Stimulated activated CD4-positive, alpha-beta T cell treated with anti-CD3 and anti-CD28 coated beads, Interleukin-4, amount 100 ng/mL, for 48 hours (primary cell): Measurements from ENCODE around the gene INHA.

Source experiments
- DNase-seq, 2 donors: peaks; one replicate each; pipeline ENCODE4 v3.0.0-alpha.2; 2020; ENCODE audit warnings: low read depth in 2 of 2

INHA gene

DNA sequence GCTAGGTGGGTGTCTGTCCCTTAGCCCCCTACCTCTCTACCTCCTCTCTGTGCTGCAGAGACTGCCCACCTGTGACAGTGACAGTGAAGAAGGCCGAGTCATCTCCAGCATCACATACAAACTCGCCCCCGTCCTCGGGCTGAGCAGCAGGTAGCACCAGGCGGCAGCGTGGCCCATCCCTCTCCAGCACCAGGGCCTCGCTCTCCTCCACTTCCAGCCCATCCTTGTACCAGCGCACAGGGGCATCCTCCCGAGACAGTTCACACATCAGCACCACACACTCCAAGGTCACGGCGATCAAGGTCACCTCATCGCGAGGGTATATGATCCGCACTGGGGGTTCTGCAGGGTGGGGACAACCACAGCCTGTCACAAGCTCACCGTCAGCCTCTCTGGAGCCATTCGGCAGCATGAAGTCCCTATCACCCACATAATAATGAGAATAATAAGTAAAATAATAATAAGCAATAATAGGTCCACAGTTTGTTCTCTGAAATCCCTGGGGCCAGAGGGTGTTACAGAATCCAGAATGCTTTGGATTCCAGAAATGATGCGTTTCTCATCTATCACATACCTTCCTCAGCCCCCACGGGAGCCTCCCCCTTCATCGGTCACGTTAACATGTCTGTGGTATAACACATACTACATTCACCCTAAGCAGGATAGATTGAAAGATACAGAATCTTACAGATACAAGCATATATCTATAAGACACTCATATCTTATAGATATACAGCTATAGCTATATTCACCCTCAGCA lies 12.8 kb upstream of the INHA start:
- DNase-seq = no peak

DNA sequence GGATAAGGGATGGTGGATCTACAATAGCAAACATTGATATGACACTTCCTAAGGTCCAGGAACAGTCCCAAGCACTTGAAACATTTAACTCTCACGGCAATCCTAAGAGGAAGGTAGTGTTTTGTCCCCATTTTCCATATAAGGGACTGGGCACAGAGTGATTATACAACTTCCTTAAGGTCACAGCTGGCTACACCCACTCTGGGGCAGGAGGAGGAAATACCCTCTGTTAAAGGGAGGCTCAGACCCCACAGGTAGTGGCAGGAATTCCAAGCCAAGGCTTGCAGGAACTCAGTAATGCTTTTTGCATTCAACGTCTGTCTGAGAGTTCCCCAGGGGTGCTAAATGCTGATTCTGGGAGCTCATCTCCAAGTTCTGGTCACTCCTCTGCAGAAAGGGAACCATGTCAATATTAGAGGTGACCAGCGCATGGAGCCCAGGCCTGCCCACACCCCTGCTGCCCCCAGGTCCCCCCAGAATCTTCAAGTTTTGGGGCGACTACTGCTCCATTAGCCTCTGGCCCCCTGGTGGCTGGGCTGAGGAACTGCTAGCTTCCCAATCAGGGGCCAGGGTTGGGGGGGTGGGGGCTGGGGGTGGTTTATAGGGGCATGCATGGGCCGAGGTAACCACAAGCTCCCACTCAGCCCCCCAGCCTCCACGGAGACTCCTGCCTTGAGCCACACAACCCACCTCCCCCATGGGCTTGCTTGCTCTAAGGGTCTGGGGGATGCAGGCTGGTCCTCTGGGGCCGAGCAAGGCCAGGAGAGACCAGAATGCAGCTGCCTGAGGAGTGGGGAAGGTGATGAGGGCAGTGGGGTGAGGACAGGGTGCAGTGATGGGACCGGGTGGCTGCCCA lies 11.8 kb upstream of the INHA start:
- no peak for DNase-seq

DNA sequence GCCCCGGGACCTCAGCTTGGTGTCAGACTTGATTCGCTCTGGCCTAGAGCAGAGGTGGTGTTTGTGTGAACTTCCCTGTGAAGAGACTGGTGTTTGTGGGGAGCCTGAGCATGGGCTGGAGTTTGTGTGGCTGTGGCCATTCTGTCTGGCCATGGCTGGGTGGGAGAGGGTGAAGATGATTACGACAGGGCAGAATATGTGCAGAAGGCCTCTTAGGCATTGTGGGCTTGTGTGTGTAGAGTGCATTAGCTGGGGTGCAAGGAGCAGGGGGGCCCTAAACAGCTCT lies 11.3 kb upstream of the INHA start:
- no peak for DNase-seq

DNA sequence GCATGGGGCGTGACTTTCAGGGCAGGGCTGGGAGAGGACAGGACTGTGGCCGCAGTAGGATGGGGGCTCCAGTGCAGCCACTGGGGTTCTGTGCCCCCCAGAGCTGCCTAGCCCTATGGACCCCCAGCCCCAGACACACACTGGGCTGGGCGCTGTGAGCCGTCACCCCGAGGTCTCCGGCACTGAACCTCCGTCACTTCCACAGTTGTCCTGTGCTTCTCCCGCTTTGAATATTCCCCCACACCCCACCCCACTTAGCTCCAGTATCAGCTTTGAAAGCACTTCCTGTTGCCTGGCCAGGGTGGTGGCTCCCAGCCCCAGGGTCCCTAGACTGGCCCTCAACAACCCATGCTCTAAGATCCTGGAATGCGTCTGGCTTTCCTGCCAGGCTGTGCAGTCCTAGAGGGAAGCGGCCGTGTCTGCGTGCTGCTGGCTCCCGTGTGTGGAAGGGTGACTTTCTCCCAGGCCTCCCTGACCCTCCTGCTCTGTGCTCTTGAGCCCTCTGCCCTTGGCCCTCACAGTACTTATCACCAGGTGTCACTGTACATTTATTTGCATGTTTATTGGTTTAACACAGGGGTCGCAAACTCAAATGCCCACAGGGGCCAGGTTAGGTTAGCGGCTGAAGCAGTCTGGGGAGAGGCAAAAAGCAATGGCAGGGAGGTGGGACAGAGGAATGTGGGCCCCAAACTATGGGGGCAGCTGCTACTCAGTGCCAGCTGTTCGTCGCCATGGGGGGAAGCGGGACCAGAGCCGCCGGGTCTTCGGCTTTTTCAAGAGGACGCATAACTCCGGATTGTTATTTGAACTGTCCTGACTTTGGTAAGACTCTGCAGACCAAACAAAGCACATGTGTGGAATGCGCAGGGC lies 10.7 kb upstream of the INHA start:
- no peak for DNase-seq

DNA sequence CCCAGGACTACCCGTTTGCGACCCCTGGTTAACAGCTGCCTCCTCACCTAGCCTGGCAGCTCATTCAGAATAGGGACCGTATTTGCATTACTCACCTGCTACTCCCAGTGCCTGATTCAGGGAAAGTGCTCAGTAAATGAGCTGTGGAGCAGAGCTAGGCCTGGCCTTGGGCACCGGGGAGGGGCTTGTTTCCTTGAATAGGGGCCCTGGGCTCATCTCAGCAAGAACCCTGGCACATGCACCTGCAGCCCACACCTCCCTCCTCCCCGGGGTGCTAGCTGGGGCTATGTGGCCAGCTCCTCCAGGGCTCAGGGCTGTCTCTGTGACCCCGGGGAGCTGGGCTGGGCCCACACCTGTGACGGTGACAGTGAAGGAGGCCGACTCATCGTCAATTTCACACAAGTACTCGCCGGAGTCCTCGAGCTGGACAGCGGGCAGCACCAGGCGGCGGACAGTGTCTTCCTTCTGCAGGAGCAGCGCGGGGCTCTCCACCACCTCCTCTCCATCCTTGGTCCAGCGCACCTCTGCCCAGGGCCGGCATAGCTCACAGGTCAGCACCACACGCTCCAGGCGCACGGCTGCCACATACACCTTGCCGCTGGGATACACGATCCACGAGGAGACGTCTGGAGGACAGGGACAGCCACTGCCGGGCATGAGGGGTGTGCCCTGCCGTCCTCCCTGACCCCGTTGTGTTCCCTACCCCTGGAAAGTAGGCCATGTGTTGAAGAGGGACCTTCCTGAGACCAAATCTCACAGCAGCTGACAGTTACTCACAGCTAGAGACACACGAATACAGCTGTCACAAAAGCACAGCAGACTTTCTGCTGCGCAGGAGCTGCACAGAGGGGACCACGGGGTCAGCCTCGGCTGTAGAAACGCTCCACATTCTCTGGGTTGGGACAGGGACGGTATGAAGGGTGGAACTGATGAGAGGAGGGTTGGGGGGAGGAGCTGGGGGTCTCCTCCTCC lies 9.8 kb upstream of the INHA start:
- no peak for DNase-seq

DNA sequence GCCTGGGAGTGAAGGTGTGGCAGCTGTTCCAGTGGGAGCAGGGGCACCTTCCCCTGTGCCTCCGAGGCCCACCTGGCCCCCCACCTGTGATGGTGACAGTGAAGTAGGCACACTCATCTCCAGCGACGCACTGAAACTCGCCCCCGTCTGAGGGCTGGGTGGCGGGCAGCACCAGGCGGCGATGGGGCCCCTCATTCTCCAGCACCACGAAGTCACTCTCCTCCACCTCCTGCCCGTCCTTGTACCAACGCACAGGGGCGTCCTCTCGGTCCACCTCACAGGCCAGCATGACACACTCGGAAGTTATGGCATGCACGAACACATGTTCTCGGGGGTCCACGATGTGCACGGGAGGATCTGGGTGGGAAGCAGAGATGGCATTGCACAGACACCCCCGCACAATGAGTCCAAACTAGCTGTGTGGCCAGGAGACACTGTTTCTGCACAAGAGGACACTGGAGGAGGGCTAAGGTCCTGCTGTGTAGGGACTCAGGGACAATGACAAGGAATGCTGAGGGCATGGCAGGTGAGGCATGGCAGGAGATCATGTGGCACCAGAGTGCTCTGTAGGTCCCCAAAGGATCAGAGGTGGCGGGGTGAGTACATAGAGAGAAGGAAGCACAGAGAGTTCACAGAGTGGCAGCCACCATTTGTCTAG lies 8.7 kb upstream of the INHA start:
- no peak for DNase-seq

DNA sequence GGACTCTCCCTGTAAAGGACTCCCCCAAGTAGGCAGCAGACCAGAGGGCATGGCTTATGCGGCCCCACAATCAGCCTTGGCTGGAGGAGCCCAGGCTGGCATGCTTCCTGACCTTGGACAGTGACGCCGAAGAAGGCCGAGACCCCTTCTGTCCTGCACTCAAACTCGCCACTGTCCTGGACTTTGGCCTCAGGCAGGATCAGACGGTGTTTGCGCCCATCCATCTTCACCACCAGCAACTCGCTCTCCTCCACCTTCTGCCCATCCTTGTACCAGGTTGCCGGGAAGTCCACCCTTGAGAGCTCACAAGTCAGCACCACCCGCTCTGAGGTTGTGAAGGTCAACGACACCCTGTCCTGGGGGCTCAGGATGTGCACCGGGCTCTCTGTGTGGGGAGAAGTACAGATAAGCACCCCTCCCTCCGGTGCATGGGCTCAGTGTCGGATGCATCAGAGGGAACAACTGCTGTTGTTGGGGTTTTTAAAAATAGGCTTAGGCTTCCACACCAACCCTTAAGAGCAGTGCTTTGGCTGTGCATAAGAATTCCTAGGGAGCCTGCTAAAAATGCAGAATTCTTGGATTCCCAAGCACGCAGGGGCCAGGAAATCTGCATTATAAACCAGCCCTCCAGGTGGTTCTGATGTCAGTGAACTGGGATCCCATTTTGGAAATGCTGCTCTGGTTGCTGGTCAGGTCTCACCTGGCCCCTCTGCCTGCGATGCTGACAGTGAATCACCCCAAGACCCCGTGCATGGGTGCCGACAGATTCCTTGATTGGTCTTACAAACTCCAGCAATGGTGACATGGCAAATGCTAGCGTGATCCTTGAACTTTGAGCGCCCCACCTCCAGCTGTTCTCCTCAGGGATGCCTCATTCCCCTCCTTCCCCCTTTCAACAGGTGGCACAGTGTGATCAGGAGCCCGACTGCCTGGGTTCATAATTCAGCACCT lies 6.7 kb upstream of the INHA start:
- no peak for DNase-seq

DNA sequence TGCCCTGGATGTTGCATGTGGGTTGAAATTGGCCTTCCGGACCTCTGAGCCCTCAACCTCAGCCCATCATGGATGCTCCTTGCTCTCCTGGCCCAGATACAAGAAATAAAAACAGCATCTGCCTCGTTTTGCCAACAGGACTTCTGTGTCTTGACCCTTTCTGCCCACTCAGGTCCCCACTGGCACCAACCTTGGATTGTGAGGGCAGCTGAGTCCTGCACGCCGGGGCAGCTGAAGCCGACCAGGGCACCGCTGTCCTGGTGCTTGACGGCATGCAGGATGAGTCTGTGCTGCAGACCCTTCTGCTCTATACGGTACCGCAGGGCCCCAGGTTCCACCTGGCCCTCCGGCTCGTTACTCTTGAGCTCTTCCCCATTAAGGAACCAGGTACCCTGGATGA lies 5.5 kb upstream of the INHA start:
- DNase-seq = no peak

DNA sequence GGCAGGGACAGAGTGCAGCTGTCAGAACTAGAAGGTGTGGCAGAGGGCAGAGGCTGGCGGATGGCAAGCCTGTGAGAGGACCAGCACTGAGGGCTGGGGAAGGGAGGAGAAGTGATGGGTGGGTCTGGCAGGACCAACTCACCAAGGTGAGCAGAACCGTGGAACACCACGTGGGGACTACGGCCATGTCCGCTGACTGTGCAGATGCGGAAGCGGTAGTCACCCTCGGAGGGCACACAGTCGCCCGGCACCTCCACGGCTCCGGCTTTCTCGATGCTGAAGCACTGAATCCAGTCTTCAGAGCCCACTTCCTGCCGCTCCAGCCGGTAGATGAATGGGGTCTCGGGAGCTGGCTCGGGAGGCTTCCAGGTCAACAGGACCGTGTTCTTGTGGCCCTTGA lies 5.0 kb upstream of the INHA start:
- no peak for DNase-seq

DNA sequence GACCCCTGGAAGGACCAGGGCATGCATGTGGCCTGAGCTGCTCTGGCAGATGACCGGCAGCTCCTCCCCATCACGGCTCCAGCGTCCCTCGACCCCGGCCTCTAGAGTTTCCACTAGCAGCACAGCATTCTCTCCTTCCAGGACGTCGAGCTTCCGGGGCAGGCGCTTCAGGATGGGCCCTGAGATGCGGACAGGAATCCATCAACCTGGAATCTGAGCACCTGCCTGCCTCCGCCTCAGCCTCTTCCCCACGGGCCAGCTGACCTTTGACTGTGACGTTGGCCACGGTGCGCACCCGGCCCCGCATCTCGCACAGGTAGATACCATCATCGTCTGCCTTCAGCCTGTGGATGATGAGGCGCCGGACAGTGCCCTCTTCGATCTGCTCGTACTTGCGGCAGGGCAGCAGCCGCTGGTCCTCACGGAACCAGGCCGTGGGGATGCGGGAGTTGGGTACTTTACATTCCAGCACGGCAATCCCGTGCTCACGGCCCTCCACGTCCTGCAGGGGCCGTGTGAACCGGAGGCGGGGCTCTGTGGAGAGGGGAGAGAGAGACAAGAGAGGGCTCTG lies 4.2 kb upstream of the INHA start:
- no peak for DNase-seq

DNA sequence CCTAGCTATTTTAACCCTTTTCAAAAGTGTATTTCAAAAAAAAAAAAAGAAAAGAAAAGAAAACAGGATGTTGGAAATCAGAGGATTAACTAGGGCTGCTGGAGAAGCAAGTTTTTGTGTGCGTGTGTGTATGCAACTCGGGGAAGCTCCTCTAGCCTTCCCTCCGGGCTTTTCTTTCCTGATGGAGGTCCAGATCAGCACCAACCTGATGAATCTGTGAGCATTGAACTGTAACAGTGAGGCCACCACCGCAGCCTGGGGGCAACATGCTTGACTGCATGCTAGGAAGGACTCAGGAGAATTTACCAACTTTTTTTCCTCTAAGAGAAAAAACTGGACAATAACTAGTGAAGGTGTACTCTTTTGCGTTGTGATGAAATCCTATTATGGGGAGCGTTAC lies 3.1 kb upstream of the INHA start:
- no peak for DNase-seq

DNA sequence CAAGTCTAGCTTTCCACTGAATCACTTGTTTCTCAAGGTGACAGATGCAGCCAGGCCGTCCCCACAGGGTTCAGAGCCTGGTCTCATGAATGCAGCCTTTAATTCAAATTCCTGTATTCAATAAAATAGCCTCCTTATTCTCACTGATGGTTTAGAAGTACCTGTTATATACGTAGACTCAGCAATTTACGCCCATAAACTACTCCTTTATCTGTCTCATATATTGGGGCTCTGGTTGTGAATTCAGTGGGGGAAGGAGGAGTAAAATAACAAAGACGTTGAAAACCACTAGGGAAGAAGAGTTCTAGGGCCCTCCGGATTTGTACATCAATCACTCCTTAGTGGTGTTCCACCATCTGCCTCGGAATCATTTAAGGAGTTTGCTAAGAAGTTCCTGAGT lies 2.5 kb upstream of the INHA start:
- no peak for DNase-seq

DNA sequence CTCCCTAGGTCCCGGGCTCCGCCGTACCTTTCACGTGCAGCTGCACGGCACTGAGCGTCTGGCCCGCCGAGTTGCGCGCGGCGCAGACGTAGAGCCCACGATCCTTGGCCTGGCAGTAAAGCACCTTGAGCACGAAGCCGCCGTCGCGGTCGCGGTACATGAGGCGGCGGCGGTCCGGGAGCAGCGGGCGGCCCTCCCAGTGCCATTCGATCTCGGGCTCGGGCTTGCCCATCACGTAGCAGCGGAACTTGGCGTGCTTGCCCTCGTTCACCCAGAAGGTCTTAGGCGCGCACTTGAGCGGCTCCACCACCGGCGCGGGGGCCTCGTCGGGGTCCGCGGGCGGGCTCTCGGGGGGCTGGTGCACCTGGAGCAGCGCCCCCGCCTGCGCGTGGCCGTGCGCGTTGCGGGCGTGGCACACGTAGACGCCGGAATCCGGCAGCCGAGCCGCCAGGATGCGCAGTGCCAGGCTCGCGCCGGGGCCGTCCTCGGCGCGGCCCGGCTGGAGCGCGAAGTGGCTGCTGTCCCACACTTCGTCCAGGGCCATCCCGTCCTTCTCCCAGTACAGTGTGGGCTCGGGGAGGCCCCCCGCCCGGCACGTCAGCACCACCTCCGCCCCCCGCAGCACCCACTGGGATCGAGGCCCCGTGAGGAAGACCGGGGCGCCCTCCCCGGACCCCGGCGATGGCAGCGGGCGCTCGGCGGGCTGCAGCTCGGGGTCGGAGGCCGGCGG lies 1.8 kb upstream of the INHA start:
- DNase-seq = no peak

DNA sequence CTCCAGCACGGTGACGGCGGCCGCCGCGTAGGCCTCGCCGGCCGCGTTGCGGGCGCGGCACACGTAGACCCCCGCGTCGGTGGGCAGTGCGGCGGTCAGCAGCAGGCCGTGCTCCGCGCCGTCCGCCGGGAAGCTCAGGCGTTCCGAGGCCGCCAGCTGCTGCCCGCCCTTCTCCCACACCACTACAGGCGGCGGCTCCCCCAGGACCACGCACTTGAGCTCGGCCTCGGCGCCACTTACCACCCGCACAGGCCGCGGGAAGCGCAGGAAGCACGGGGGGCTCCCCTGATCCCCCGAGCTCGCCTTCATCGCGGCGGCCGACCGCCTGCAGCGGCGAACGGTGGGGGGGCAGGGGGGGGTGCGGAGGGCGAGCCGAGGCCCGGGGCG lies 1.2 kb upstream of the INHA start:
- DNase-seq = no peak

DNA sequence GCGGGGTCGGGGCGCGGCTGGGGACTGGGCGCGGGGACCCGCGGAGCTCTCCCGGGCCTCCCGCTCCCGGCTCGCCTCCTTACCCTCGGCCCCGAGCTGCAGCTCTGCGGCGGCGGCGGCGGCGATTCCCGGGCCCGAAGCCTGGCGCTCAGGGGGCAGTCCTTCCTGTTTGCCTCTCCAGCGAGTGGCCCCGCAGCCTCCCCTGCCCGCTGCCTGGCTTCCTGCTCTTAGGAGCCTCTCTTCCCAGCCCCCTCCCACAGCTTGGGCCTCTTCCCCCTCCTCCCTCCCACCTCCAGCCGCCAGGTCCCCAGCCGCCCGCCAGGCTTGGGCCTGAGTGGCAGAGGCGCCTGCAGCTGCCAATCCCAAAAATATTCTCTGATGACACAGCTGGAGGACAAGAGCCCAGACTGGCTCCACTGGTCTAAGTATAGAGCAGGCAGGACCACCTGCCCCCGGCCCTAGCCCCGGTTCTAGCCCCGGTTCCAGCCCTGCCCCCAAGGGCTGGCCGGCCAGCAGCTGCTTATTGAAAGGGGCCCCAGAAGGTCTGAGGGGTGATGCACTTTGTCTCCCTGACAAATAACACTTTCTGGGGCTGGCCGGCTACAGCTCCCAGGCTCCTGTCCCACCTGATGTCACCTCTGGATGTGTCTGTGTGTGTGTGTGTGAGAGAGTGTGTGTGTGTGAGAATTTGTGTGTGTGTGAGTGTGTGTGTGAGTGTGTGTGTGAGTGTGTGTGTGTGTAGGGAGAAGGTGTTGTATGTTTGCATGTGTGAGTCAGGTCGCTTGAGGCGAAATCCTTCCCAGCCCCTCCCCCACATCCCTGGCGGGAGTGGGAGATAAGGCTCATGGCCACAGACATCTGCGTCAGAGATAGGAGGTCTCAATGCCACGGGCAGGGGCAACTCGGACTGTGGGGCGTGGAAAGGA lies 536 bp upstream of the INHA start, which contains the start of gene OBSL1:
TSS of gene OBSL1 (minus strand) at position 229 of the 926 bp plus-strand sequence. CDS start 307 bp downstream, outside the sequence.
- DNase-seq = no peak

DNA sequence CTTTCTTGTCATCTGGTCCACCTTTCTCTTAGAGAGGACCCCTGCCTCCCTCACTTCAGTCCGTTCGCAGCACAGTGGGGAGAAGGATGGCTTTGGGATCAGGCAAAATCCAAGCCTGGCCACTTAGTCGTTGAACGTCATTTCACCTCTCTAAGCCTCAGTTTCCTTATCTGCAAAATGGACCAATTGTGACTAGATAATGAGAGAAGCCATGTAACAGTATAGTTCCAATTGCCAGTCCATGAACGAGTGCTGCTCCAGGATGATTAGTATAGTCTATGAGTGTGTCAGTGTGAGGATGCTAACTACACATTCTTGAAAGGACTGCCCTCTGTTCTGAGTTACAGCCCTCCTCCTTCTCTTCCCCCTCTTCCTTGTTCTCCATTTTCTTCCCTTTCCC lies 1.1 kb downstream of the INHA start:
- DNase-seq = no peak
